Stimulated activated CD4-positive, alpha-beta T cell treated with anti-CD3 and anti-CD28 coated beads, Interleukin-4, amount 100 ng/mL, for 48 hours (primary cell): ENCODE results near the gene MTLN.
"Not testable (repeated sequence)": the region's sequence is repeated elsewhere in the genome, so short reads cannot be mapped to it uniquely, and the experiment has no call there.

Experiments used
- DNase-seq, 2 donors: peaks; one replicate each; pipeline ENCODE4 v3.0.0-alpha.2; 2020; ENCODE audit warnings: low read depth in 2 of 2

The MTLN gene

DNA sequence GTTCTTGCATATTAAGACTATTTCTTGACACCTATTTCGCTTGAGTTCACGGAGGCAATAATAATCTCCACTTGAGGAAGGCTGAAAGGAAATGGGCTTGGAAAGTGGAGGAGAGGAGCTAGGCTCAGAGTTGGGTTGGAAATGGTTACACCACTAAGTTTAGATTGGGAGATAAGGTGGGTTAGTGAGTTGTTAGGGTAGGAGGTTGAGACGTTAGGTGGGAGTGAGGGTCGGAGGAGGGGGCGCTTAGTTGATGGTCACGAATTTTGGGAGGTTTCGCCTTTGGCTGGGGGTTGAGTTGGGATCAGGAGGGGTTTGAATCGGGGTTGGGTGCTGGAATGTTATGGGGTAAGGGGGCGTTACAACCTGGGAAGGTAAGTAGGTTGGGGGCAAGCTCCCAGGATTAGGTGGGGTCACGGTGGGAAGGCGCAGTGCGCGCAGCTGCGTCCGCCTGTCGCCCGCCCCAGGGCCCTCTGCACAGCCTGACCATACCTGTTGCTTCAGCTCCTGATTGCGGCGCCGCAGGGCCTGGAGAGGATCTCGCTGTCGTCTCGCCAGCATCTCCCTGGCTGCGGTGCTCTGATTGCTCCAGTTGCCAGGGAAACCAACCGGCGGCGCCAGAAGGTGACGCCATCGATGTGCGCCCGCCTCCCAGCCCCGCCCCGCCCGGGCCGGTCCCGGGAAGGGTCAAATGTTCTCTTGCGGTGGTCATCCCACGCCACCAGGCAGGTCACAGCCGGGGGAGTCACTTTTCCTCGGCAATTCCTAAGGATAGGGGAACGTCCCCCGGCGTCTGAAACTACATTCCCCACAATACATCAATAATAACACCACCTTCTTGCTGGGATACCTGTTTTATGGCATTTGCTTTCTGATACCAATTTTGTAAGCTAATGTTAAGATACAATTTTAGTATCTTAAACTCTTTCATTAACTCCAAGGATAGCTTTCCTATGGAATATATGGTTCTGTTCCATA, 7.7 kb downstream of the MTLN start, which contains the start of gene NPHP1:
TSS of gene NPHP1 (minus strand) at position 606 of the 978 bp plus-strand sequence. CDS start at position 561, 45 bp downstream.
- peak; percentile 72 to 80 for DNase-seq

DNA sequence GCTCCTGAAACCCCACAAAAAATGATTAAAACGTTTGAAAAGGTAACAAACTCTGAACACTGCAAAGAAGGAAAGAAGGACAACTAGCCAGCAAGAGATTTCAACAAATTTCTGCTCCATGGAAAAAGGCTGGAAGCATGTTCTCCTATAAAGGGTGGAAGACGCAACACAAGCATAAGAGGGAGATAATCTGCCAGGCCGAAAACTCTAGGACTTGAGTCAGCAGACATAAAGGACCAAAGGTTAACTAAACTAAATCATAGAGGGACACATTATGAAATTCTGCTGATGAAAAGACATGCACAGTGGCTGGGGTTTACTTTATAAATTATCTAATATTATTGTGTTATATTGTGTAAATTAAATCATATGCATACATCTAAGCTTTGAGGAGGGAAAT, 14.3 kb downstream of the MTLN start:
- DNase-seq: no peak

DNA sequence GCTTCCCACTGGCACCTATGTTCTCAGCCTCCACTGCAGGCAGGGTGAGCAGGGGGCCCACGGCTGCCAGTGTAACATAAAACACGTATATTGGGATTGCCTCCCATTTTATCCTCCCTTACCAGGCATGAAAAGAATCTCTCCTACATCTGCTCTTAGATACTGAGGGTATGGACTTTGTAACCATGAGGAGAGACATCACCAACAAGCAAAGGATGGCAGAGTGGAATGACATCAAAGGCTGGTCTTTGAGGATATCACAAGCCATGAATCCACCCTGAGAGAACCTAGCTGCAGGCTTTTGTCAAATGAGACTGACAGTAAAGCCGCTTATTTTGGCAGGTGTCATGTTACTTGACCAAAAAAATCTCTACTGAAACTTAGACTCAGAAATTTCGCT, 14.9 kb downstream of the MTLN start:
- DNase-seq: no peak

DNA sequence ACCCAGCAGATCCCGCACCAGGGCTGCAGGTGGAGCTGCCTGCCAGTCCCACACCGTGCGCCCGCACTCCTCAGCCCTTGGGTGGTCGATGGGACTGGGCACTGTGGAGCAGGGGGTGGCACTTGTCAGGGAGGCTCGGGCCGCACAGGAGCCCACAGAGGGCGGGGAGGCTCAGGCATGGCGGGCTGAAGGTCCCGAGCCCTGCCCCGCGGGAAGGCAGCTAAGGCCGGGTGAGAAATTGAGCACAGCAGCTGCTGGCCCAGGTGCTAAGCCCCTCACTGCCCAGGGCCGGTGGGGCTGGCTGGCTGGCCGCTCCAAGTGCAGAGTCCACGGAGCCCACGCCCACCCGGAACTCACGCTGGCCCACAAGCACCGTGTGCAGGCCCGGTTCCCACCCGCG, 22.2 kb downstream of the MTLN start:
- DNase-seq: not testable (repeated sequence)

DNA sequence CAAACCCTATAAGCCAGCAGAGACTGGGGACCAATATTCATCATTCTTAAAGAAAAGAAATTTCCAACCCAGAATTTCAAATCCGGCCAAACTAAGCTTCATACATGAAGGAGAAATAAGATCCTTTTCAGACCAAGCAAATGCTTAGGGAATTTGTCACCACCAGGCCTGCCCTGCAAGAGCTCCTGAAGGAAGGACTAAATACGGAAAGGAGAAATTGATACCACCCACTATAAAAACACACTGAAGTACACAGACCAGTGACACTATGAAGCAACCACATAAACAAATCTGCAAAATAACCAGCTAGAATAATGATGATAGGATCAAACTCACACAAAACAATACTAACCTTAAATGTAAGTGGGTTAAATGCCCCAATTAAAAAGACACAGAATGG, 29.9 kb downstream of the MTLN start:
- DNase-seq: no peak

DNA sequence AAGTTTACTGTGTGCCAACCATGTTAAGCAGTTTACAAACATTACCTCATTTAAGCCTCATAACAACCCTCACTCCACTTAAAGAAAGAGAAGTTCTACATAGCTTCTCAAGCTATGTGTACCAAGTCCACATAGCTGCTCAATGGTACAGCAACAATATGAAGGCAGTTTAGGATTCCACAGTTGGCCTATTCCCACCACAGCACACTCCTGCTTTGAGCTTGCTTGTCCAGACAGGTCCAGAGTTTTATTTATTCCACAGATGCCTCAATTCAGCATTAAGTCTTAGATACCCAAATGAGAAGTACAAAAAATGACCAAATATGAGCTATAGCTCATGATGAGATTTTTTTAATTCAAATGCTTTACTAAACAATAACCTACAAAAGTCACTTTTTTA, 32.3 kb downstream of the MTLN start:
- no peak for DNase-seq

DNA sequence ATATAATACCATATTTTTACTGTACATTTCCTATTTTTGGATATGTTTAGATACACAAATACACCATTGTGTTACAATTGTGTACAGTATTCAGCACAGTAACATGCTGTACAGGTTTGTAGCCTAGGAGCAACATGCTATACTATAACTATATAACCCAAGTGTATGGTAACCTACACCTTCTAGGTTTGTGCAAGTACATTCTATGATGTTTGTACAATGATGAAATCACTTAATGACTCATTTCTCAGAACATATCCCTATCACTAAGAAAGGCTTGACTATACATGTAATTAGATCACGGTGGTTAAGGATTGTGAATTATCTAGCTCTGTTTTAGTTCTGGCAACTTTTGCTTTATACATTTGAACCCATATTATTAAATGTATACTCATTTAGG, 38.8 kb downstream of the MTLN start:
- DNase-seq: no peak

DNA sequence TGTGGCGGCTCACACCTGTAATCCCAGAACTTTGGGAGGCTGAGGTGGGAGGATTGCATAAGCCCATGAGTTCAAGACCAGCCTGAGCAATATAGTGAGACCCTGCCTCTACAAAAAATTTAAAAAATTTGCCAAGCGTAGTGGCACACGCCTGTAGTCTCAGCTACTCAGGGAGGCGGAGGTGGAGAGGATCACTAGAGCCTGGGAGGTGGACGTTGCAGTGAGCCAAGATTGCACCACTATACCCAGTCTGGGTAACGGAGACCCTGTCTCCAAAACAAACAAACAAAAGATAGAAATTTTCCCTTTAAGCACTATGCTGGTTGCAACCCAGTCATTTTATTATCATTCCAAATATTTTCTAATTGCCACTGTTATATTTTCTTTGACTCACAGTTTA, 39.8 kb downstream of the MTLN start:
- no peak for DNase-seq

DNA sequence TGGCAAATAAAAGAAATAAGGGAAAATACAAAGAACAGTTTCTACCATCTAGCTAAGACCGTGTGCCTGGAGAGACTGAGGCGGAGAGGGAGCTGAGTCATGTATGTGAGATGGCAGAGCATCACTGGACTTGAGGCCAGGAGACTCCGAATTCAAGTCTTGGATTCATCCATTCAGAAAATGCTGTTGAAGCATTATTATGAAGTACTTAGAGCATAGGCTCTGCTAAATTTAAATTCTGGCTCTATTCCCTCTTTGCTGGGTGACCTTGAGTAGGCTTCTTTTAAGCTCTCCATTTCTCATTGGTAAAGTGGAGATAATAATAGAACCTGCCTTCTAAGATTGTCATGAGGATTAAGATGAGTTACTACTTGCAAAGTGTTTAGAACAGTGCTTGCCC, 42.2 kb downstream of the MTLN start:
- DNase-seq: no peak

DNA sequence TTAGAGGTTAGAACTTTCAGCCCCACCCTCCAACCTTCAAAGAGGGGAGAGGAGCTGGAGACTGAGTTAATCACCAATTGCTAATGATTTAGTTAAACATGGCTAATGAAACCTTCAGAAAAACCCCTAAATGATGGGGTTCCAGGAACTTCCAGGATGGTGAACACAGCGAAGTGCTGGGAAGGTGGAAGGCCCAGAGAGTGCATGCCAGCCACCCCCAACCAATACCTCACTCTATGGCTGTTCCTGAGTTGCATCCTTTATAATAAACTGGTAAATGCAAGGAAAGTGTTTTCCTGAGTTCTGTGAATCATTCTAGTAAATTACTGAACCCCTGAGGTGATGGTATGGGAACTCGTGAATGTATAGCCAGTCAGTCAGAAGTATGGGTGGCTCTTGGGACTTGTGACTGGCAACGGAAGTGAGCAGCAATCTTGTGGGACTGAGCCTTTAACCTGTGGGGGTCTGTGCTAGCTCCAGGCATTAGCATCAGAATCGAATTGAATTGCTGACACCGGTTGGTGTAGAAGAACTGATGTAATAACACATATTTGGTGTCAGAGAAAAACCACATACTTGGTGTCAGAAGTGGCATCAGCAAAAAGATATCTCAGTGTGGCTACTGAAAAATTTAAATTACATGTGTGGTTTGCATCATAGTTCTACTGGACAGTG, 44.9 kb downstream of the MTLN start:
- no peak for DNase-seq

DNA sequence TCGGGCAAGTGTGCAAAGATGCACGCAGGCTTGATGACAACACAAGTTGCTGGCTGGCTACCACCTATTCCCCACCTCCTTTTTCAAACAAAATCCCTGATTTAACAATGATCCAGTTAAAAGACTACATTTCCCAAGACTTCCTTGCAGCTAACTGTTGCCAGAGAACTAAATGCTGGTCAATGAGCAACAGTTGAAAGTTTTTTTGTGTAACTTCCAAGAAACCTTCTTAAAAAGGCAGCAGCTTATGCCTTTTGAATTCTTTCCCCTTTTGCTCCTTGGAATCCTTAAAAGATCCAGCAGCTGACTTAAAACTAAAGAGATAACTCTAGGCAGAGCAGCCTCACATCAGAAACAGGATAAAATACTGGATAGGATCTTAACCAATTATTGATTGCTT, 46.1 kb downstream of the MTLN start:
- DNase-seq: no peak
